A549 (cell line): Measurements from ENCODE around the gene GOLGA6L1.

Source experiments
- CBX8 ChIP-seq: fragments of 200-600 bp; sonication (generic); IDR thresholded peaks from 2 replicates; pipeline ENCODE4 v1.6.1; 2016
- HDAC2 ChIP-seq: fragments of 200-600 bp; sonication (generic); IDR thresholded peaks from 2 replicates; pipeline ENCODE4 v1.6.1; 2016
- HOXA7 ChIP-seq: fragments of 250-450 bp; sonication (Bioruptor Pico); IDR thresholded peaks from 2 replicates; pipeline ENCODE4 v1.5.0; 2020; ENCODE audit warnings: mild to moderate bottlenecking, moderate library complexity
- JUN ChIP-seq, 2 experiments: fragments of >200 bp; sonication (Bioruptor Twin); formaldehyde crosslinking; IDR thresholded peaks; 2 replicates in 1 of 2; 3 replicates in 1 of 2; pipeline ENCODE4 v1.6.1; 2016 to 2017
- TF ChIP-seq, protein P1 (sequence below): fragments of >200 bp; sonication (Bioruptor Twin); formaldehyde crosslinking; IDR thresholded peaks from 3 replicates; pipeline ENCODE4 v1.5.1; 2016

- TF ChIP-seq, protein P1, sequence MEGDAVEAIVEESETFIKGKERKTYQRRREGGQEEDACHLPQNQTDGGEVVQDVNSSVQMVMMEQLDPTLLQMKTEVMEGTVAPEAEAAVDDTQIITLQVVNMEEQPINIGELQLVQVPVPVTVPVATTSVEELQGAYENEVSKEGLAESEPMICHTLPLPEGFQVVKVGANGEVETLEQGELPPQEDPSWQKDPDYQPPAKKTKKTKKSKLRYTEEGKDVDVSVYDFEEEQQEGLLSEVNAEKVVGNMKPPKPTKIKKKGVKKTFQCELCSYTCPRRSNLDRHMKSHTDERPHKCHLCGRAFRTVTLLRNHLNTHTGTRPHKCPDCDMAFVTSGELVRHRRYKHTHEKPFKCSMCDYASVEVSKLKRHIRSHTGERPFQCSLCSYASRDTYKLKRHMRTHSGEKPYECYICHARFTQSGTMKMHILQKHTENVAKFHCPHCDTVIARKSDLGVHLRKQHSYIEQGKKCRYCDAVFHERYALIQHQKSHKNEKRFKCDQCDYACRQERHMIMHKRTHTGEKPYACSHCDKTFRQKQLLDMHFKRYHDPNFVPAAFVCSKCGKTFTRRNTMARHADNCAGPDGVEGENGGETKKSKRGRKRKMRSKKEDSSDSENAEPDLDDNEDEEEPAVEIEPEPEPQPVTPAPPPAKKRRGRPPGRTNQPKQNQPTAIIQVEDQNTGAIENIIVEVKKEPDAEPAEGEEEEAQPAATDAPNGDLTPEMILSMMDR = no peak
- no peak for TF ChIP-seq HDAC2
- TF ChIP-seq CBX8 = no peak
- no peak for TF ChIP-seq JUN (IDR thresholded peaks at IDR 0.05)
- TF ChIP-seq HOXA7 (CRISPR knock-in tag) = no peak
These were observed 40.8 kb downstream of the GOLGA6L1 start for GRCh38 chr15:23095796-23096195.
